SK-N-MC (cell line): ENCODE data around the gene SNRK.

Experiments
- EZH2 ChIP-seq: fragments of 200-600 bp; sonication (generic); IDR thresholded peaks from one replicate; pipeline ENCODE4 v1.6.1; 2017; ENCODE audit warnings: antibody characterized with exemption
- FOXP2 ChIP-seq: optimal IDR thresholded peaks from 2 replicates; pipeline ENCODE3; 2011; ENCODE audit warnings: mild to moderate bottlenecking, moderate library complexity; ENCODE audit not compliant: insufficient read depth; ENCODE audit errors: extremely low read length, control extremely low read depth
- POLR2AphosphoS5 ChIP-seq: IDR thresholded peaks from 2 replicates; pipeline ENCODE4 v1.6.1; 2012; ENCODE audit warnings: mild to moderate bottlenecking, low read depth, low read length, borderline replicate concordance

GRCh38 chr3:43317461-43318316 lies 31.3 kb downstream of the SNRK start:
- no peak for TF ChIP-seq EZH2
- no peak for TF ChIP-seq POLR2AphosphoS5
- no peak for TF ChIP-seq FOXP2
